K562 (cell line): ENCODE results near the gene FRMD4A.

Experiments
- CHD1 ChIP-seq: fragments of 200-600 bp; sonication (generic); IDR thresholded peaks from one replicate; pipeline ENCODE4 v1.6.1; 2012; ENCODE audit warnings: mild to moderate bottlenecking, moderate library complexity, low read length, inconsistent platforms
- EGR1 ChIP-seq: fragments of 450-650 bp; conservative IDR thresholded peaks from 2 replicates; pipeline ENCODE4 v1.6.1; 2017; ENCODE audit warnings: mild to moderate bottlenecking
- EZH2 ChIP-seq: IDR thresholded peaks from 2 replicates; pipeline ENCODE4 v1.6.1; 2012; ENCODE audit warnings: low read depth, mild to moderate bottlenecking, inconsistent platforms, low read length, borderline replicate concordance
- HMGXB4 ChIP-seq: sonication (generic); formaldehyde crosslinking; IDR thresholded peaks from 2 replicates; pipeline ENCODE4 v1.8.1; 2023; ENCODE audit warnings: mild to moderate bottlenecking, missing genetic modification reagents
- MECOM ChIP-seq: fragments of 250-450 bp; sonication (Bioruptor Pico); IDR thresholded peaks from 2 replicates; pipeline ENCODE4 v1.8.0; 2022; ENCODE audit warnings: inconsistent platforms
- POLR2A ChIP-seq: fragments of 450-650 bp; conservative IDR thresholded peaks from 2 replicates; pipeline ENCODE4 v1.6.1; 2016
- PRPF4 ChIP-seq: fragments of 200-400 bp; formaldehyde crosslinking; IDR thresholded peaks from one replicate; pipeline ENCODE4 v1.6.1; 2017; ENCODE audit warnings: low read length, low read depth, mild to moderate bottlenecking; ENCODE audit not compliant: insufficient read depth, poor library complexity, severe bottlenecking
- SIN3A ChIP-seq, 2 experiments: fragments of 150-350 bp in 1 of 2; IDR thresholded peaks; 2 replicates each; pipeline ENCODE4 v1.6.1; 2011 to 2016; ENCODE audit warnings: borderline replicate concordance in 2 of 2, low read depth in 2 of 2, low read length in 2 of 2, mild to moderate bottlenecking in 2 of 2, moderate library complexity in 2 of 2; ENCODE audit not compliant: control insufficient read depth in 1 of 2
- SREBF1 ChIP-seq: fragments of 150-350 bp; IDR thresholded peaks from 2 replicates; pipeline ENCODE4 v1.6.1; 2014; ENCODE audit warnings: antibody characterized with exemption, low read depth, low read length, borderline replicate concordance
- SRSF9 ChIP-seq: fragments of 200-400 bp; formaldehyde crosslinking; IDR thresholded peaks from 2 replicates; pipeline ENCODE4 v1.6.1; 2017; ENCODE audit warnings: low read depth, low read length, borderline replicate concordance
- ZBTB33 ChIP-seq: sonication (generic); formaldehyde crosslinking; IDR thresholded peaks from 2 replicates; pipeline ENCODE4 v1.8.1; 2023; ENCODE audit warnings: mild to moderate bottlenecking, missing genetic modification reagents
- ZNF124 ChIP-seq: sonication (generic); formaldehyde crosslinking; IDR thresholded peaks from 2 replicates; pipeline ENCODE4 v1.8.1; 2022; ENCODE audit warnings: missing genetic modification reagents
- ZNF24 ChIP-seq: fragments of 450-650 bp; IDR thresholded peaks from 2 replicates; pipeline ENCODE4 v1.6.1; 2016

DNA sequence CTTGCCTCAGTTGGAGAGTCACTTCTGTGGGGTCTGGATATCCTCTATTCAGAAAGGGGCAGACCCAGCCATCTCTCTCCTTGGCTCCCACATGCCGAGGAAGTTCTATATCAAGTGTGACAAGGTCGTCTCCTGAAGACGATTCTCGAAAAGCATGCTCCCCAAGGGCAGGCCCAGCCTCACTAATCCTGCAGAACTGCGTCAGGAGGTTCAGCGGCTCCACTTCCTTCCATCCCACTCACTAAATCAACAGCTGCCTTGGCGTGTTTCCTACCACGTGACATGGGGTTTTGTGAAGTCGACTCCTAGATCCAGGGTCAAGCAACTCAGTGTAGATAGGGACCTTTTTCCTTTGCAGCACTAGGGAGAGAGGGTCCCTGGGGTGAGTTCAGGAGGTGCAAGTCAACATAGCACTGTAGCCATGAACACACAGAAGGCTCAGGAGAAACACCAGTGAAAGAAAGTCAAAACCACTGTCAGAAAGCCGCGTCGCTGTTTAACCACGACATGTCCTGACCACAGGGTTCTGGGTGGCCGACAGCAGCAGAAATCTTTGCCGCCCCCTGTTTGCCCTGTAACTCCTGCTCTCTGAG lies 587.5 kb downstream of the FRMD4A start:
- TF ChIP-seq MECOM (CRISPR knock-in tag) (no peak), EZH2 (no peak), ZNF124 (CRISPR knock-in tag) (no peak), SREBF1 (no peak), ZBTB33 (no peak), CHD1 (no peak), SIN3A (IDR thresholded peaks at IDR 0.05; ENCODE audit: borderline replicate concordance in 2 of 2, control insufficient read depth in 1 of 2, low read depth in 2 of 2, low read length in 2 of 2) (no peak), SRSF9 (no peak), HMGXB4 (no peak), ZNF24 (no peak), EGR1 (no peak), POLR2A (no peak), PRPF4 (no peak)
